Measurements from ENCODE around the gene CENPA.

CENPA gene

GRCh38 chr2:26822877-26823276 is 37.0 kb downstream of the CENPA start:
- H3K27ac ChIP-seq = no peak overlapping the region

GRCh38 chr2:26838121-26838906 is 52.5 kb downstream of the CENPA start:
- no peak overlapping the region for H3K27ac ChIP-seq
- no peak for DNase-seq (ENCODE audit: low read depth, low spot score)

More at GRCh38 chr2:26822877-26823276, 37.0 kb downstream of the CENPA start:
- no peak for DNase-seq (ENCODE audit: low read depth, low spot score)

- DNase-seq (ENCODE audit: low read depth, low spot score) = no peak
- no peak overlapping the region for H3K27ac ChIP-seq
Measured at GRCh38 chr2:26840937-26841610, 55.2 kb downstream of the CENPA start.

- no peak for DNase-seq (ENCODE audit: low read depth, low spot score)
- no peak overlapping the region for H3K27ac ChIP-seq
Measured at GRCh38 chr2:26843041-26843440, 57.2 kb downstream of the CENPA start.

All from epithelial cell of prostate (primary cell).